ENCODE measurements around the gene DTX2.
"Not testable (repeated sequence)": the region's sequence is repeated elsewhere in the genome, so short reads cannot be mapped to it uniquely, and the experiment has no call there.

GRCh38 chr7:76503244-76503643 lies 41.7 kb downstream of the DTX2 start:
- TF ChIP-seq POLR2A, CTCF, POLR2AphosphoS5, EP300 (IDR thresholded peaks at IDR 0.05): not testable (repeated sequence)
